Activated naive CD8-positive, alpha-beta T cell treated with anti-CD3 and anti-CD28 coated beads, Interleukin-2, amount 50 U/mL, for 24 hours (primary cell): ENCODE measurements around the gene ADRA1B.
A peak's percentile ranks its signal among the peaks of the same experiment; 100 is the strongest.

Experiments used
- ATAC-seq: fragments of 150-1000 bp; cut with Tn5 transposase; one replicate; pipeline ENCODE4 v1.10.0; 2021
- DNase-seq: peaks from one replicate; pipeline ENCODE4 v3.0.0; 2021
- H3K27ac Mint-ChIP-seq: one replicate; pipeline ENCODE4 v1.8.0; 2021; ENCODE audit warnings: mild to moderate bottlenecking, mixed read lengths
- H3K27me3 Mint-ChIP-seq: one replicate; pipeline ENCODE4 v1.8.0; 2021; ENCODE audit warnings: mixed read lengths
- H3K36me3 Mint-ChIP-seq: one replicate; pipeline ENCODE4 v1.8.0; 2021; ENCODE audit warnings: low read depth, mixed read lengths
- H3K4me1 Mint-ChIP-seq: one replicate; pipeline ENCODE4 v1.8.0; 2021; ENCODE audit warnings: mixed read lengths
- H3K4me3 Mint-ChIP-seq: one replicate; pipeline ENCODE4 v1.8.0; 2021; ENCODE audit warnings: mild to moderate bottlenecking, moderate library complexity, mixed read lengths
- H3K9me3 Mint-ChIP-seq: one replicate; pipeline ENCODE4 v1.8.0; 2021; ENCODE audit warnings: mixed read lengths

Gene ADRA1B

DNA sequence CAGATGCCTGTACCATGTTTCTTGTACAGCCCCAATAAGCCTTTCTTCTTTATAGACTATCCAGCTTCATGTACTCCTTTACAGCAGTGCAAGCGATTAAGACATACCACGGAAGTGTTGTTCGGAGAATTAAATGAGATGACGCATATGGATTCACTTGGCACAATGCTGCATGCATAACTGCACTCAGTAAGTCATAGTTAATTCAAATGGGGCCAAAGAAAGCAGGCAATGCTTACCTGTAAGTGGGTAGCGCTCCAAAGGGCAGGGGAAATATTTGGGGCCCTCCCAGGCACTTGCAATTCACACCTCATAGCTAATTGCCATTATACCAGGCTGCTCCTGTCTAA lies 7.7 kb upstream of the ADRA1B start:
- Mint-ChIP-seq H3K27me3 (peaks cover 20% of the 10 kb centered on the region), H3K4me3 (no peak overlapping the region), H3K27ac (no peak overlapping the region), H3K36me3 (no peaks in the 10 kb centered on the region), H3K9me3 (no peaks in the 10 kb centered on the region), H3K4me1 (peaks cover 4% of the 10 kb centered on the region)
- DNase-seq (no peak), ATAC-seq (no peak)

DNA sequence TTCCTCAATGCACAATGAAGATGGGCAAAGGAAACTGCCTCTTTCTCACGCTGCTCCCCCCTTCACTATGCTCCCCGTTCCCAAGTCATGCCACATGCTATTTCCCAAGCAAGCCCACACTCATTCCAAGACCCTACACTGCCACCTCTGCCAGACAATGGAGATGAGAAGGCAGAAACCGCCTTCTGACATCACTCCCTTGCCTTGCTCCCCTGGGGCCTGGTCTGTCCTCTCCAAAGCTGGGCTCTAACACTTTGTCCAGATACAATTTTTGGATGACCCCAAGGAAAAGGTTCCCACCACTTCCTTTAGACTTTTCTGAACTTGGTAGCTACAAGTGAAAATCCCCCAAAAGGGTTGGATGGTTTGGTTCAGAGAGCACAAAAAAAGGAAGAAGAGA lies 7.2 kb upstream of the ADRA1B start:
- Mint-ChIP-seq H3K4me1 (peaks cover 4% of the 10 kb centered on the region), H3K27me3 (peaks cover 23% of the 10 kb centered on the region), H3K9me3 (no peaks in the 10 kb centered on the region), H3K27ac (no peak overlapping the region), H3K36me3 (no peaks in the 10 kb centered on the region), H3K4me3 (no peak overlapping the region)
- DNase-seq (no peak), ATAC-seq (no peak)

DNA sequence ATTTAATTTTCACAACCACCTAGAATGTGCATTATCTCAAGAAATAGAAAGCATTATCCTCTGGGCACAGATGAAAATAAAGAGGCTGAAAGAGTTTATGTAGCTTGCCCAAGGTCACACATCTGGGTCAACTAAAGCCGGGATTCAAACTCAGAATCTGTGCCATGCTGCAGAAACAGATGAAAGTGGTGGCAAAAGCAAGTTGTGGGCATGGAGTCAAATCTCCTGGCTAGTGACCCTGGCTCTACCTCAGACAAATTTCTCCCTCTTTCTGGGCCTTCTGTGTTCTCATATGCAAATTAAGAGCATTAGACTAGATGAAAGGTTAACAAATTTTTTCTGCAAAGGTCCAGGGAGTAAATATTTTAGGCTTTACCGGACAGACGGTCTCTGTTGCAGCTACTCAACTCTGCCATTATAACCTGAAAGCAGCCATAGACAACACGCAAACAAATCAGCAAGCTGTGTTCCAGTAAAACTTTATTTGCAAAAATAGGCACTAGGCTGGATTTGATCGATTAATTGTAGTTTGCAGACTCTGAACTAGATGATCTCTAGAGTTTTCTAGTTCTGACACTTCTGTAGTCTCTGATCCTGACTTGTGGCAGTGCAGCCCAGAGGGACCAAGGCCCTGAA lies 6.0 kb upstream of the ADRA1B start:
- Mint-ChIP-seq H3K27me3 (peaks cover 34% of the 10 kb centered on the region), H3K4me3 (no peak overlapping the region), H3K9me3 (no peaks in the 10 kb centered on the region), H3K4me1 (peaks cover 1% of the 10 kb centered on the region), H3K27ac (no peak overlapping the region), H3K36me3 (no peaks in the 10 kb centered on the region)
- ATAC-seq = no peak
- DNase-seq = no peak

DNA sequence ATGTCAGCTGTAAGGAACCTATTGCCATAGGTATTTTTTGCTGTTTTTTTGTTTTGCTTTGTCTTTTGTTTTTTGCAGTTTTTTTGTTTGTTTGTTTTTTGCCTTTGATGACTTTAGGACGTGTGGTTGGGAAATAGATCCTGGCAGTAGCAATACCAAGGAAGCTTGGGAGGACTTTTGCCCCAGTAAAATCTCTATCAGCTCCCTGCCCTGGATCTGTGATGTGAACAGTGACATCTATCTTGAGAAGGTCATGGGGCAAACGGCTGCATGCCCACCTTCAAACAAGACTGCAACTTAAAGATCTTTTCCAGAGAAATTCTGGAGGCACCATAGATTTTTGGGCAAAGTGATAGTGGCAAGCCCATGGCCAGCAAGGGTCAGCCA lies 5.4 kb upstream of the ADRA1B start:
- DNase-seq (no peak), ATAC-seq (no peak)
- H3K4me3 Mint-ChIP-seq = no peak overlapping the region
- H3K4me1 Mint-ChIP-seq = no peaks in the 10 kb centered on the region
- H3K36me3 Mint-ChIP-seq = no peaks in the 10 kb centered on the region
- H3K27ac Mint-ChIP-seq = no peak overlapping the region
- H3K27me3 Mint-ChIP-seq = peaks cover 39% of the 10 kb centered on the region
- H3K9me3 Mint-ChIP-seq = no peaks in the 10 kb centered on the region

DNA sequence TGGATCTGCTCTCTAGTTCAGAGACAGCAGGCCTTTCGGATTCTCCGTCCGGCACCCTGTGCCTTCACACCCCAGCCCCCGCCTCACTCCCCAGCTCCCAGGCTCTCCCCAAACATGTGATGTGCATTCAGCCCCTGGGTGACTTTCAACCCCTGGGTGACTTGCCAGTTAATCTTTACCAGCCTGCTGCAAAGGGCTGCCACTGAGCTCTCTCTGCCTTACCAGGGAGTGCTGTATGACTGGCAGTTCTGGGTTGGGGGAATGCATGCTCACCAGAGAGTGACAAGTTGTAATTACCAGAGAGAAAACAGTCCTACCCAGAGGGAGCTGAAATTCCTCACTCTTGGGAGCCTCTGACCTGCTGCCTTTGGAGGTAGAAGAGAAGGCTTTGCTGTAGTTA lies 4.9 kb upstream of the ADRA1B start:
- Mint-ChIP-seq H3K4me1 (no peaks in the 10 kb centered on the region), H3K4me3 (no peak overlapping the region), H3K27me3 (peaks cover 40% of the 10 kb centered on the region), H3K36me3 (no peaks in the 10 kb centered on the region), H3K9me3 (no peaks in the 10 kb centered on the region), H3K27ac (no peak overlapping the region)
- ATAC-seq = no peak
- no peak for DNase-seq

DNA sequence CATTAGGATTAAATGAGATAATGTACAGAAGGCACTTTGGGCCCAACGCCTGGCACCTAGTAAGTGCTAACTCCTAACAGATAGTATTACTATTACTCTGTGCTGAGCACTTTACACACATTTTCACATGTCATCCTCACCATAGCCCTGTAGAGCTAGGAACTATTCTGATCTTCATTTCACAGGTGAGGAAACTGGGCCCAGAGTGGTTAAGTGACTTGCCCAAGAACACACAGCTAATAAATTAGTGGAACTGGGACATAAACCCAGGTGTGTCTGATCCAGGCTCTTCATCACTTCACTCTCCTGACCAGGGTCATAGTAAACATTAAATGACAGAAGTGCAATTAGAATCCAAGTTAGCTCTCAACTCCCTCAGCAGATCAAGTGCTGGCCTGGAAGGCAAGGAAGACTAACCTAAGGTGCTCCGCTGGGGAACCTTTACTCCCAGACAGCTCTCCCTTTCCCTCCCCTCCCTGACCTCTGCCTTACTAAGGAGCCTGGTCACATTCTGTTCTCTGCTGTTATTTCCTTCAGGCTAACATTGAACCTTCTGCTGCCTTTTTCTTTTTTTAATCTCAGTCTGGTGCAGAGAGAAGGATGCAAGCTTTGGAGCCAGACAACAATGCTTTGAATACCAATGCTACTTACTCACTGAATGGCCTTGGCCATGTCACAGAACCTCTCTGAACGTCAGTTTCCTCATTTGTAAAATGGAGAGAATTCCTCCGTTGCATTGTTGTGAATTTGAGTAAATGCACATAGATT lies 4.1 kb upstream of the ADRA1B start:
- Mint-ChIP-seq H3K27me3 (peaks cover 43% of the 10 kb centered on the region), H3K27ac (no peak overlapping the region), H3K9me3 (no peaks in the 10 kb centered on the region), H3K4me3 (no peak overlapping the region), H3K4me1 (peaks cover 3% of the 10 kb centered on the region), H3K36me3 (no peaks in the 10 kb centered on the region)
- ATAC-seq (no peak), DNase-seq (no peak)

DNA sequence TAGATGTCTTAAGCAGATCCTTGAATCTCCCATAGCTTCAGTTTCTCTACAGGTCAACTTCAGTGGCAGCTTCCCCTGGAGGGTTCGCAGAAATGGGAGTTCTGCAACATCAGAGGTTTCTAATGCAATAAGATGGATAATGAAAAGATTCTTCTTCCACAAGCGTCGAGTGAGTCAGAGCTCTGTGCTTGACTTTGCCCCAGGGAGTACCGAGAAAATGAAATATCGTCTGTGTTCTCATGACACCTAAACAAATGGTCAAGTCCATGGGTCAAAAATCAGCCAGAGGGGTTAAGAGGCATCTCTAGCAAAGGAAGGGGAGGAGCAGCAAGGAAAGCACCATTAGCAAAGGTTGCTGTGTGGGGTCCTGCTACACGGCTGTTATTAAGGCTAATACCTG lies 3.2 kb upstream of the ADRA1B start:
- no peak for DNase-seq
- Mint-ChIP-seq H3K4me1 (peaks cover 3% of the 10 kb centered on the region), H3K4me3 (no peak overlapping the region), H3K36me3 (no peaks in the 10 kb centered on the region), H3K27ac (no peak overlapping the region), H3K9me3 (no peaks in the 10 kb centered on the region), H3K27me3 (peaks cover 49% of the 10 kb centered on the region)
- ATAC-seq = no peak

DNA sequence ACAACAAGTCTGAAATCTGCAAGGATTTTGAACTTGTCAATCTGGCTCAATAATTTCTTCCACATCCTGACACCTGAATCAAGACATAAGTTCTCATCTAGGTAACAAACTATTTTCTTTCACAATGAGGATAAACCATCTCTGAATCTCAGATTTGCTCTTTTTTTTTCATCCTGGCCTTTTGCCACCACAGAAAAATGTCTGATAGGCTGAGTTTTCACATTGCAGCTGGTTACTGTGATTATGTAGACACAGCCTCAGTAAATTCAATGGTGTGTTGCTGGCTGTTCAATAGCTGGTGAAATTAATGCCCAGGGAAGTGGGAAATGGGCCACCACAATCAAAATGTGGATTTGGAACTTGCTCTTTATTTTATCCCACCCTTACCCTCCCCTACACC lies 2.8 kb upstream of the ADRA1B start:
- H3K27me3 Mint-ChIP-seq = peaks cover 50% of the 10 kb centered on the region
- no peak for ATAC-seq
- DNase-seq = no peak
- peaks cover 3% of the 10 kb centered on the region for H3K4me1 Mint-ChIP-seq
- no peak overlapping the region for H3K27ac Mint-ChIP-seq
- H3K36me3 Mint-ChIP-seq = no peaks in the 10 kb centered on the region
- H3K4me3 Mint-ChIP-seq = no peak overlapping the region
- H3K9me3 Mint-ChIP-seq = no peaks in the 10 kb centered on the region

DNA sequence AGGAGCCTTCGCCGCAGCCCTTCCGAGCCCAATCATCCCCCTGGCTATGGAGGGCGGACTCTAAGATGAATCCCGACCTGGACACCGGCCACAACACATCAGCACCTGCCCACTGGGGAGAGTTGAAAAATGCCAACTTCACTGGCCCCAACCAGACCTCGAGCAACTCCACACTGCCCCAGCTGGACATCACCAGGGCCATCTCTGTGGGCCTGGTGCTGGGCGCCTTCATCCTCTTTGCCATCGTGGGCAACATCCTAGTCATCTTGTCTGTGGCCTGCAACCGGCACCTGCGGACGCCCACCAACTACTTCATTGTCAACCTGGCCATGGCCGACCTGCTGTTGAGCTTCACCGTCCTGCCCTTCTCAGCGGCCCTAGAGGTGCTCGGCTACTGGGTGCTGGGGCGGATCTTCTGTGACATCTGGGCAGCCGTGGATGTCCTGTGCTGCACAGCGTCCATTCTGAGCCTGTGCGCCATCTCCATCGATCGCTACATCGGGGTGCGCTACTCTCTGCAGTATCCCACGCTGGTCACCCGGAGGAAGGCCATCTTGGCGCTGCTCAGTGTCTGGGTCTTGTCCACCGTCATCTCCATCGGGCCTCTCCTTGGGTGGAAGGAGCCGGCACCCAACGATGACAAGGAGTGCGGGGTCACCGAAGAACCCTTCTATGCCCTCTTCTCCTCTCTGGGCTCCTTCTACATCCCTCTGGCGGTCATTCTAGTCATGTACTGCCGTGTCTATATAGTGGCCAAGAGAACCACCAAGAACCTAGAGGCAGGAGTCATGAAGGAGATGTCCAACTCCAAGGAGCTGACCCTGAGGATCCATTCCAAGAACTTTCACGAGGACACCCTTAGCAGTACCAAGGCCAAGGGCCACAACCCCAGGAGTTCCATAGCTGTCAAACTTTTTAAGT lies 819 bp downstream of the ADRA1B start:
- Mint-ChIP-seq H3K4me1 (peaks cover 3% of the 10 kb centered on the region), H3K36me3 (no peaks in the 10 kb centered on the region), H3K27ac (no peak overlapping the region), H3K27me3 (peaks cover 60% of the 10 kb centered on the region), H3K4me3 (peak overlapping the region; percentile 40), H3K9me3 (no peaks in the 10 kb centered on the region)
- ATAC-seq (no peak), DNase-seq (no peak)

DNA sequence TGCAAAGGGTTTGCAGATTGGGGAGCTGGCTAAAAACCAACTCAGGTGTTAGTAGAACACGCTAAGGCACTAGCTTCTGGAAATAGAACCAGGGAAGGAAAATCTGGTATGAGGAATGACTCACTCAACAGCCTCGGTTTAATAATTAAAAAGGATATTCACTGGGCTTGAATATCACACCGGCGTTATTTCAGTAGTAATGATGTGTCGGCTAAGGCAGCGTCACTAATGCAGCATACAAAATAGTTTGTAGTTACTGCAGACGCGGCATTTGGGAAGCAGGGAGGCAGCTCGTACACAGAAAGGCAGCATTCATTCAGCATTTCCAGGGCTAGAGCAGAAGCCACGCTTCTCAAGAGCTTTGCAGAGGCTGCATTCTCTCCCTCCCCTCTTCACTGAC lies 1.7 kb downstream of the ADRA1B start:
- peaks cover 3% of the 10 kb centered on the region for H3K4me1 Mint-ChIP-seq
- H3K27ac Mint-ChIP-seq = no peak overlapping the region
- H3K4me3 Mint-ChIP-seq = no peak overlapping the region
- no peaks in the 10 kb centered on the region for H3K36me3 Mint-ChIP-seq
- DNase-seq = no peak
- no peak for ATAC-seq
- H3K9me3 Mint-ChIP-seq = no peaks in the 10 kb centered on the region
- peaks cover 57% of the 10 kb centered on the region for H3K27me3 Mint-ChIP-seq

DNA sequence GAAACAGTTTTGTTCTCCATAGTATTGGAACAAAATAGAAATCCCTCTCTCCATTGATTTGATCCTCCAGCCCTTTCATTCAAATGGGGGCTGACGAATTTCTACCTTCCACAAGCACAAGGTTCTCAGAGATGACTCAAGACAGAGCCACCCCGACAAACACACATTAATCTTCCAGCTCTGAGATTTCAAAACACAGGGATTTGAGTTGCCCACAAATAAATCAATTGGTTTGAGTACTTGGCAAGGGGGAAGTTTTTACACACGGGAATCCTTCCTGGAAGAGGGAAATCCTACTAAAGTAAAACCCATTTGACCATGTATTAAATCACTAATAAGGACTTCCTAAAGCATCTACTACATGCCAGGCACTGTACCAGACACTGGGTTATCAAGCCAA lies 5.4 kb downstream of the ADRA1B start:
- ATAC-seq (no peak), DNase-seq (no peak)
- H3K4me3 Mint-ChIP-seq = no peak overlapping the region
- H3K4me1 Mint-ChIP-seq = peaks cover 3% of the 10 kb centered on the region
- no peaks in the 10 kb centered on the region for H3K9me3 Mint-ChIP-seq
- peaks cover 41% of the 10 kb centered on the region for H3K27me3 Mint-ChIP-seq
- no peak overlapping the region for H3K27ac Mint-ChIP-seq
- H3K36me3 Mint-ChIP-seq = no peaks in the 10 kb centered on the region

DNA sequence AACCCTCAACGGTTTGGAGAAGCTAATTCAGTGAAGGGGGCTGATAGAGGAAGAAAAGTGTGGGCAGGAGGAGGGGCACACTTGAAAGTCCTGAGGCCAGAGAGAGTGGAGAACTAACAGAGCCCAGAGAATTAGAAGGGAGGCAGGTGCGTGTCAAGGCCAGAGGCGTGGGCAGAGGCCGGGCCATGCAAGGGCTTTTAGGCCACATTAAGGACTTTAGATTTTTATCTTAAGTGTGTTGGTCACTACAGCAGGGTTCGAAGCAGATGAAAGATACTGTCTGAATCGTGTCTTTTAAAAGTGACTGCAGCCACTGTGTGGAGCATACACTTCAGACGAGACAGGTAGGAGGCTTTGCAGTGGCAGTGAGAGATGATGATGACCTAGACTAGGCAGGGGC lies 6.7 kb downstream of the ADRA1B start:
- H3K9me3 Mint-ChIP-seq = no peaks in the 10 kb centered on the region
- H3K4me3 Mint-ChIP-seq = no peak overlapping the region
- peaks cover 35% of the 10 kb centered on the region for H3K27me3 Mint-ChIP-seq
- H3K36me3 Mint-ChIP-seq = no peaks in the 10 kb centered on the region
- no peak for DNase-seq
- H3K4me1 Mint-ChIP-seq = no peaks in the 10 kb centered on the region
- no peak overlapping the region for H3K27ac Mint-ChIP-seq
- ATAC-seq = no peak

DNA sequence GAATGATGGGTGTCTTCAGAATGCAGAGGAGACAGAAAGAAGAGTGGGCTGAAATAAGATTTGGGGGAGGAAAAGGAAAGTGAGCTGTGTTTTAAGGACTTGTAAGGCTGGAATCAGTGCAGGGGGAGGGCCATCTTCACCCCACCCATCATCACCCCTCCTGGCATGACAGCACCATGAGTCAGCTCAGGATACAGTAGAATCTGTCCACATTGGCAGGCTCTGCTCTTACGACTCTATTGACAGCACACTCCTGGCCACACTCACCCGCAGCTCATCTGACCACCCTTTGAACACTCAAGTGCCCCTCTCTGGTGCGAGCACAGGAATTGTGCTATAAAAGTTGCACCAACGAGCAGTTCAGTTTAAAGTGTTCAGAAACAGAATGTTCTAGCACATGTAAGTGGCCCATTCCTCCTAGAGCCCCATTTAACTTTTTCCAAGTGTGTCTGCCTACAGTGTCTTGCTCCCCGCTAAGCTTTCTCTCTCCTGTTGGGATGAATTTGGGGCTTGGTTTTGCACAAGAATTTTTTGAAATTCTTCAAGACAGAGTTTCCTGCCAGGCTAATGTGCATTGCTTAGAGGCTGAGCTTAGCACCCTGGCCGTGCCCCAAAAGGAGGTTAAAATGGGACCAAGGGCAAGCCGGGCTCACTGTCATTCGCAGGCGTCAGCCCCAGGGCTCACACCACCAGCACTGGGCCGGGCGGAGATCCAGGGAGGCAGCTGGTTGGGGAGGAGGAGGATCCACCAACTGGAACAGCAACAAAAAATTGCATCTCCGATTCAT lies 12.0 kb downstream of the ADRA1B start:
- H3K9me3 Mint-ChIP-seq = no peaks in the 10 kb centered on the region
- H3K36me3 Mint-ChIP-seq = no peaks in the 10 kb centered on the region
- H3K27ac Mint-ChIP-seq = no peak overlapping the region
- ATAC-seq (no peak), DNase-seq (no peak)
- H3K4me3 Mint-ChIP-seq = no peak overlapping the region
- H3K4me1 Mint-ChIP-seq = no peaks in the 10 kb centered on the region
- H3K27me3 Mint-ChIP-seq = peaks cover 37% of the 10 kb centered on the region

DNA sequence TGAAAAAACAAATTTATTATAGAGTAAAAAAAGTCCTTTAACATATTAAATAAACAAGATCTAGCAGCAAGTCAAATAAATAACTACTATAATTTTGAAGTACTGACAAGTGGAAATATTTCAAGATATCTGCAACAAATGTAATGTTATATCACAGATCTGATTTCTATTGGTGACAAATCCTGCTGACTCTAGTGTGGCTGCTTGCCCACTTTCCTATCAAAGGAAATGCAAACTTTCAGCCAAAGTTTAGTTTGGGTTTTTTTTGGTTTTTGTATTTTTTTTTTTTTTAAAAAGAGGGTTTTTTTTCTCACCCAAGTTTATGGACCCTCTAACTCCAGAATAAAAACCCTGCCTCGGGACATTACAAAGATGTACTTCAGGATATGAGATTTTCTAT lies 12.9 kb downstream of the ADRA1B start:
- H3K4me3 Mint-ChIP-seq = no peak overlapping the region
- H3K27ac Mint-ChIP-seq = no peak overlapping the region
- H3K36me3 Mint-ChIP-seq = no peaks in the 10 kb centered on the region
- H3K9me3 Mint-ChIP-seq = no peaks in the 10 kb centered on the region
- no peak for ATAC-seq
- H3K4me1 Mint-ChIP-seq = peaks cover 5% of the 10 kb centered on the region
- peaks cover 40% of the 10 kb centered on the region for H3K27me3 Mint-ChIP-seq
- no peak for DNase-seq
